GM21360 (cell line): ENCODE results near the gene DYNC1LI1.
"Not testable (repeated sequence)": the region's sequence is repeated elsewhere in the genome, so short reads cannot be mapped to it uniquely, and the experiment has no call there.

Source experiments
- ATAC-seq: cut with Tn5 transposase; IDR thresholded peaks from one replicate; pipeline ENCODE4 v1.9.1; 2021; ENCODE audit warnings: mild to moderate bottlenecking, moderate library complexity; ENCODE audit not compliant: unreplicated experiment

The DYNC1LI1 gene

DNA sequence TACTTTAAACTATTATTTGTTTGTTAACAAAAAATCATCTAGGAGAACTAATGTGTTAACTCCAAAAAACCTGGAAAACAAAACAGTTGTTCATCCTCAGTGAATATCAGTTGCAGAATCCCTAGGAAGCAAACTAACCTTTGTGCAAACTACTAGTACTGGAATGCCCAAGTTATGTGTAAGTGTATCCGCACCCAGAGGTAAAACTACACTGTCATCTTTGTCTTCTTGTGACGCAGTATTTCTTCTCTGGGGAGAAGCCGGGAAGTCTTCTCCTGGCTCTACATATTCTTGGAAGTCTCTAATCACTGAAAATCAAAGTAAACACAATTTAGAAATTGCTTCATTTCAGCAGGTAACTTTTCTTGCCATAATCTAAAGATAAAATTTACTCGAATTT lies 29.8 kb downstream of the DYNC1LI1 start:
- no peak for ATAC-seq

DNA sequence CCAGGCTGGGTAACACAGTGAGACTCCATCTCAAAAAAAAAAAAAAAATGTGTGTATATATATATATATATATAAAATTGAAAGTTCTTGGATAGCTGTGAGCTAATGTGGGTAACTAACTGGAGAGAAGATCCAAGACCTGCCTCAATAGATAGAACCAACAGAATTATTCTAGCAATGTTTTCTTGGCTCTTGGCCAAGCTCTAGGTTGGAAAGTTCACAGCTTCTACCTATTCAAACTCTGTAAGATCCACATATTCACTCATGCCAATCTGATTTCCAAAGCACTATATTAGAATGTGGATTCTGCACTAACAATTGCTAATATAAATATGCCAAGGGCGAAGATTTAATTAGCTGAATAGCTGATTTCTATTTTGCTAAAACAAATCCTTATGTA lies 38.2 kb downstream of the DYNC1LI1 start:
- ATAC-seq = no peak

DNA sequence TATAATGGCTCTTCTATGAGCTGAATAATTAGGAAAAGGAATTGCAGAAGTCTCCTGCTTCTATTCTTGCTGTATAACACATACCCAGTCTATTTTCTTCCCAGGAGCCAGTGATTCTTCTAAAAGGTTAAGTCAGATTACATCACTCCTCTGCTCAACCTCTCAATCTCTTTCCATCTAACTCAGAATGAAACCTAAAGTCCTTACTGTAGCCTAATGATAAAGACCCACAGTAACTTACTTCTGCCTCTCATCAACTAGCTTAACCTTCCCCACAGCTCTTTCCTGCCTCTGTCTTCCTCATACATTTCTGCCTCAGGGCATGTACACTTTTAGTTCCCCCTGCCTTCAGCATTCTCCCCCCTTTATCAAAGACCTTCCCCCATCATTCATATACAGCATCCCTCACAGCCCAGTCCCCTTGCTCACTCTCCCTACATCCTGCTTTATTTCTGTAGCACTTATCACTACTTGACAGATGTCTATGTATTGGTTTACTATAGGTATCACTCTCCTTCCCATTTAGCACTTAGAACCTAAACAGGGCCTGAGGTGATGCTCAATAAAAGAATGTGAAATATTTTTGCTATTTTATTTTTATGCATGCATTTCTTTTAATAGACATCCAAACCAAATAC lies 39.5 kb downstream of the DYNC1LI1 start:
- ATAC-seq = no peak

DNA sequence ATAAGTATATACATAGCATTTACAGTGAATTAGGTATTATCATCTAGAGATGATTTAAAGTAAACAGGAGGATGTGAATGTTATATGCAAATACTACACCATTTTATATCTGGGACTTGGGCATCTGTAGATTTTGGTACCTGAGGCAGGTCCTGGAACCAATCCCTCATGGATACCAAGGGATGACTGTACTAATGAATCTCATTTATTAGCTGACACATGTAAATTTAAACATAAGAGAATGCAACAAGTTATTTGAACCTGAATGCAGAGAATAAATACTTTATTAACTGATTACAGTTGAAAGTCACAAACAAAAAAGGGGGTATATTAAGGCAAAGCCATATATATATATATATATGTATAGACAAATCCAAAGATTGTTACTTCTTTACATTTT lies 44.9 kb downstream of the DYNC1LI1 start:
- ATAC-seq = no peak

DNA sequence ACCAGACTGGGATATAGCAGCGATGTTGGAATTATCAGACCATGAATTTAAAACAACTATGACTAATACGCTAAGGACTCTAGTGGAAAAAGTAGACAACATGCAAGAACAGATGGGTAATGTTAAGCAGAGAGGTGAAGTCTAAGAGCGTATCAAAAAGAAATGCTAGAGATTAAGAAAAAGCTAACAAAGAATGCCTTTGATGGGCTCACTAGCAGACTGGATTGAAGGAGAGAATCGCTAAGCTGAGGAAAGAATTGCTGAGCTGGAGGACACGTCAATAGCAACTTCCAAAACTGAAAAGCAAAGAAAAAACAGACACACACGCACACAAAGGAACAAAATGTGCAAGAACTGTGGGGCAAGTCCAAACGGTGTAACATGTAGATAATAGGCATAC lies 48.0 kb downstream of the DYNC1LI1 start:
- no peak for ATAC-seq

DNA sequence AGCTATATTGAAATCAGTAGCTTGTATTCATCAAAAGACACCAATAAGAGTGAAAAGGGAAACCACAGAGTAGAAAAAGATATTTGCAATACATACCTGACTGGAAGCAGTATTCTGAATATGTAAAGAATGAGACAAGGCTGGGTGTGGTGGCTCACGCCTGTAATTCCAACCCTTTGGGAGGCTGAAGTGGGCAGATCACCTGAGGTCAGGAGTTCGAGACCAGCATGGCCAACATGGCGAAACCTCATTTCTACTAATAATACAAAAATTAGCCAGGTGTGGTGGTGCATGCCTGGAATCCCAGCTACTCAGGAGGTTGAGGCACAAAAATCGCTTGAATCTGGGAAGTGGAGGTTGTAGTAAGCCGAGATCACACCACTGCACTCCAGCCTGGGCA lies 51.7 kb downstream of the DYNC1LI1 start:
- not testable (repeated sequence) for ATAC-seq

DNA sequence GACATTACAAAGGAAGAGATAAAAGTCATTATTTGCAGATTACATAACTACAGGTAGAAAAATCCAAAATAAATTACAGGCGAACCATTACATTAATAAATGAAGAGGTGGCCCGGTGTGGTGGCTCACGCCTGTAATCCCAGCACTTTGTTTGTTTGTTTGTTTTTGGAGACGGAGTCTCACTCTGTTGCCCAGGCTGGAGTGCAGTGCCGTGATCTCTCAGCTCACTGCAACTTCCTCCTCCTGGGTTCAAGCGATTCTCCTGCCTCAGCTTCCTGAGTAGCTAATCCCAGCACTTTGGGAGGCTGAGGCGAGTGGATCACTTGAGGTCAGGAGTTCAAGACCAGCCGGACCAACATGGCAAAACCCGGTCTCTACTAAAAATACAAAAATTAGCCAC lies 53.9 kb downstream of the DYNC1LI1 start:
- peak; percentile 18 for ATAC-seq

DNA sequence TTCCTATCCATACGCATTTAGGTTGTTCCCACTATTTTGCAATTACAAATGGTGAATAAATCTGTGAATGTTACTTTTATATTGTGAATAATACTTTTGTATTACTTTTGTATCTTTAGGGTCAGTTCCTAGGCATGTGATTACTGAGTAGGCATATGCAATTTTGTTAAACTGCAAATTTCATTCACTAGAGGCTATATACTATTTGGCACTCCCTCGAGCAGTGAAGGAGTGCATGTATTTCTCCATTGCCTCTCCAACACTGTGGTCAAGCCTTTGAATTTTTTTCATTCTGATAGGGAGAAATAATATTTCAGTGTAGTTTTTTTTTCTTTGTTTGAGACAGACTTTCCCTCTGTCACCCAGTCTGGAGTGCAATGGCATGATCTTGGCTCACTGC lies 59.7 kb downstream of the DYNC1LI1 start:
- ATAC-seq = no peak

DNA sequence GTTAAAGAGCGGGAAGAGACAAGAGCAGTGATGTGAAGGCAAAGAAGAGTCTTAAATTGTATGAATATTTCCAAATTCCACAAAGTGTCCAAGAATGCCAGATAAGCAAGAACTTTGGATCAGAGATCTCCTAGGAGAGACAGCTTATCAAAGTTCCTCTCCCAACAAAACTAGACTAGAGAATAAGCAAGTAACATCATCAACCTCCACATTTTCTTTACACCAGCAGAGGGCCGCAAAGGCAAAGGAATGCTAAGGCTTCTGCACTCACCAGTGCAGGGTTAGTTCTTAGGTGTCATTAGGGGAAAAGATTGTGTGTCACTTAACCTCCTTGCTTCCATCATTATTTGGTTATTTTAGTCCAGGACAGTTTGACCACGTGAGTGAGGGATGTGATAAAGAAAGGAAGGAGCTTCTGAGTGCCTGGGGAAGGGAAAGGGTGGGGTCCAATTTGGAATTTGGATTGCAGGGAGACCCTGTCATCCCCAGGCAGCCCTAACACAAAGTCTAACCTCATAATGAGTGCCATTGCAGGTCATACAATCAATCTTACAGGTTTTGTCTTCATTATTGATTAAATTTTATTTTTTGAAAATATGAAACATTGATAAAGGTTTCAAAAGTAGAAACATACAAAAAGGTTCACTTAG lies 60.5 kb downstream of the DYNC1LI1 start:
- ATAC-seq = peak; percentile 77

DNA sequence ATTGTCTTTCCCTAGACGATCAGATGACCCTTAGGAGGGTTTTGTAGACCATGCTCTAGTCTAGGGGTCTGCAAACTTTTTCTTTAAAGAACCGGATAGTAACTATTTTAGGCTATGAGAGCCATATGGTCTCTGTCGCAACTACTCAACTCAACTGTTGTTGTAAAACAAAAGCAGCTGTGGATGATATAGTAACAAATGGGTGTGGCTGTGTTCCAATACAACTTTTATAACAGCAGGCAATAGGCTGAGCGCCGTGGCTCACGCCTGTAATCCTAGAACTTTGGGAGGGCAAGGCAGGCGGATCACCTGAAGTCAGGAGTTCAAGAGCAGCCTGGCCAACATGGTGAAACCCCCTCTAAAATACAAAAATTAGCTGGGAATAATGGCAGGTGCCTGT lies 61.9 kb downstream of the DYNC1LI1 start:
- no peak for ATAC-seq

DNA sequence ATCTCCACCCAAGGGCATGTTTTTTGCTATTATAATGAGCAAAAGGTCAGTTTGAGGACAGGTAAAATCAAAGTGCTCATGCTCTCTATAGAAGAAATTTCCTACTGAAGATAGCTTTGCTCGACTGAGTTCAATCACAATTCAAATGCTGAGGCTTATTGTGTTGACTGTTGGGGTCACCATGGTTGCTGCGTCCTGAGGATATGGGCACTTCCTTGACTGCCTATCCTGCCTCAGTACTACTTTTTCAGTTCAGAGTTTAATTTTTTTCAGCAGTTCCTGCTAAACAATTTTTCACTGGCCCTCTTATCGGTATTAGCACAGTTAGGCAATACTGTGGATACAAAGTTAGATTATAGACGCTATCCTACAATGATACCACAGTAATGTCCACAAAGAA lies 64.2 kb downstream of the DYNC1LI1 start:
- ATAC-seq = no peak

DNA sequence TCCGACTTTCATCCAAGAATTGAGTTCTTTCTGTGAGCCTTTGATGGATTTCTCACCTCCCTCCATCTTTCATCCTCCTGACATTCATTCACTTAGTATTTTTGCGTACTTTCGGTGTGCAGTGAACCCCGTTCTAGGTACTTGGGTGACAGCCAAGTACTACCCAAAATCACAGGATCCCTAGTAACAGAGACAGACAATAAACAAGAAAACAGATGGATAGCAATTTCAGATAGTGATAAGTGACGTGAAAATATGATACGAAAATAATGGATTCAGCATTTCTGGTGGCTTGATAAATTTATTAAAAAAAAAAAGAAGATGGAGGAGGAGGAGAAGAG lies 67.7 kb downstream of the DYNC1LI1 start:
- no peak for ATAC-seq

DNA sequence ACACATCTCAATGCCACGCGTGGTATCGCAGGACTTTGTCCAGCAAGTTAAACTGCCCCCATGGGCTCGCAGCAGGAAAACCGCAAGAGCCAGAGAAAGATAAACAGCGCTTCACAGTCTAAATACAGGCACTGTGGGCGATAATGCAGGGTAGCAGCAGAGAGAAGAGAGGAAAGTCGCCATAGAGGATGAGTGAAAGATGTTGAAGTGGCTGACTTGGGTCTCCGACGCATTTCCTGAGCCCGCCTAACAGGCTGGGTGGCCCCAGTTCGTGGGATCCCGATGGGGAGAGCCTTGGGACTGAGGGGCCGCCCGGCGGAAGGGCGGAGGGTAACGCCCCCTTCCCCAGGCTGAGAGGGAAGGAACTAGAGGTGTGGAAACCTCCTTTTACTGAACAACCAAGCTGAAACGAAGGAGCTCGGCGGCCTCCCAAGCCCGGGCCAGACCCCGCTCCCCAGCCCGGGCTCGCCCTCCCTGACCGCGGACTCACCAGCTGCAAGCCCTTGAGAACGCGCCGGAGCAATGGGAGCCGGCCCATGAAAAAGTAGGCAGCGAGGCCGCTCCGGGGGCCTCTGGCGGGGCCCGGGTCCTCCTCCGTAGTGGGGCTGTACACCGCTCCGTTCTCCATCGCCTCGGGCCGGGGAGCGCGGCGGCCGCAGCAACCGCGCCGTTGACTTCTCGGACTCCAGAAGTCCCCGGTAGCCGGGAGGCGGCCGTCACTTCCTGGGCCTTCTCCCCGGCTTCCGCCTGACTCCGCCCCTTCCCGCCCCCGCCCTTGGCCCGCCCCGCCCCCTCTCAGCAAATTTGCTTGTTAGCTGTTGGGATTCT lies 68.3 kb downstream of the DYNC1LI1 start, which contains the start of gene CMTM6:
Gene CMTM6 (minus strand): TSS at position 735 of the 828 bp plus-strand sequence. CDS start 107 bp downstream, at position 628.
- peak; percentile 74 for ATAC-seq

DNA sequence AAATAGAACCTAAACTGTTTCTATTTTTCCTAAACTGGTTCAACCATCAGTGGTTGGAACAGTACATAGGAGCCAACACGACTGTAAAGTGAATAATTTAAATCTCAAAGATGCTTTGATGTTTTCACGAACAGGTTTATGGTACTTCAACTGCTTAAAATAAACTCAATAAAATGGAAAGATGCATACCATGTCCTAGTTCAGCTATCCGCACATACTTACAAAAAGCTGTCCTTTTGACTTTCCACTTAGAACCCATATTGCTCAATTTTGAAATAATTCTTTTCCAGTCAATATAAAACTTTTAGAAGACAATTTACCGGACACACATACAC lies 68.9 kb downstream of the DYNC1LI1 start:
- no peak for ATAC-seq

DNA sequence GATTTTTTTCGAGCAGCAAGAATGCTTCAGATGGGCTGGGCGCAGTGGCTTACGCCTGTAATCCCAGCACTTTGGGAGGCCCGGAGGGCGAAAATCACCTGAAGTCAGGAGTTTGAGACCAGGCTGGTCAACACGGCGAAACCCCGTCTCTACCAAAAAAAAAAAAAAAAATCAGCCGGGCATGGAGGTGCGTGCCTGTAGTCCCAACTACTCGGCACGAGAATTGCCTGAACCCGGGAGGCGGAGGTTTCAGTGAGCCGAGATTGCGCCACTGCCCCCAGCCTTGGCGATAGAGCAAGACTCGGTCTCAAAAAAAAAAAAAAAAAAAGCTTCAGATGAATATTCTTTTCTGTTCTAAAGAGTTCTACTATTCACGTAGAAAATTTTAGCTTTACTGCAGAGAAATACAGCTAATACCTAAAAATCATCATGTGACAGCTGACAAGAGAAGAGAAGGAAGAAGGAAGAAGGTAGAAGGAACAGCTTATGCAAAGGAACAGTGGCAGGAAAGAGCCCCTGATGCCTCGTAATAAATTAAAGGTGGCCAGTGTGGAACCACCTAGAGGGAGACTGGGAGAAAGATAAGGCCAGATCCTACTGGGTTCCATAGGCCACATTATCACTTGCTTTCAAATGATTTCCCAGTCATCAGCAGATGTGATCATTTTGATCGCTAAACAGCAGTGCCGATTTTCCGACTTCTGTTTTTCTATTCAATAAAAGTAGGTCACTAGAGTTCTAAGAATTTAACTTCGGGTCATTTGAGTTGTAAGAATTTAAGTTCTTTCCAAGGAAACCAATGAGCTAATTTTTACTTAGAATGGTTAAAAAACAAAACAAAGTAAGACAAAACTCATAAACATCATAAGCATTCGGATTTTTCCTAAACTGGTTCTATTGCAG lies 69.5 kb downstream of the DYNC1LI1 start:
- no peak for ATAC-seq

DNA sequence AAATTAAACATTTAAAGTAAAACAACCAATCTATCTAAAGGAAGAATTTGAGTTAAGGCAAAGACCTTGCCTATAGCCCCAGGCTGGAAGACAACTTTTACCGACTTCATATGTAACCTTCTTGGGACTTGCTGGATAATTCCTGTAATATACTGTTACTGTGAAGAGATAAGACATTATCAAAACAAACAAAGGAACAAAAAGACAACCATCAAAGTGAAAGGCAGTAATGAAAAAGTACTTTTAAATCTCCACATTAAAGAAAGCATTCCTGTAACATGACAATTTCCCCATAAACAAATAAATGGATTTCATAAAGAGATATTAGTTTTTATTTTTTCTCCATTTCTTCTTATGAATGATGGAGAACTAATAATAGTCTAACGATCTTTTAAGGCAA lies 70.4 kb downstream of the DYNC1LI1 start:
- ATAC-seq = no peak

DNA sequence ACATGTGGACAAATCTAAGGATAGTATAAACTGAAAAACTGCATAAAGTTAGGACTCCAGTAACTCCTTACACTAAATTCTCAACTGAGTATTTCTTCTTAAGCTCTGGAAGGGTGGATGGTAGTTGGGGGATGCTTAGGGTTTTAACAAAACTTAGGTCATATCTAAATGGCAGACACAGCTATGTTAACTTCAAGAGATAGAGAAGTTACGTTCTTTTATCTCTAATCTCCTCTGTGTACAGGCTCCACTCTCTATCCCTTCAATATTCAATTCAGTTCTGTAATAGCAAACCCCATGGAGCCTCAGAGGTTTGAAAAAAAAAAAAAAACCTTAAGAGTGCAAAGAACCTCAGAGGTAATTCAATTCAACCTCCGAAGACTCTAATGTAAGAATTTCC lies 71.1 kb downstream of the DYNC1LI1 start:
- no peak for ATAC-seq

DNA sequence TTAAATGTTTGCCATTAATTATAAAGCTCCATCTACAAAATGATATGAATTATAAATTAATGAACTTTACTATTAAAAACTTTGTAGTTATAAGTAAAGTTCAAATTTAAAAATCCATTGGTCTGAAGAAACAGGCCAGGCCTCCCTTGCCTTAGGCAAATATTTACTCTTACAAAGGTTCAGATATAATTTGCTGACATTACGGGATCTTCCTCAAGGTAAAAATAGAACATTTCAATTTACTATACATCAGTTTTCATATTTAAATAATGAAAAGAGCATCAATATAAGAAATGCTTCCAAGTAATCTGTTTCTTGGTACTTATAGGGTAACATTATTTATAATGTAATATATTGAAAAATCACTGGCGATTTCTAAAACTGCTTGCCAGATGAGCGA lies 71.7 kb downstream of the DYNC1LI1 start:
- no peak for ATAC-seq

DNA sequence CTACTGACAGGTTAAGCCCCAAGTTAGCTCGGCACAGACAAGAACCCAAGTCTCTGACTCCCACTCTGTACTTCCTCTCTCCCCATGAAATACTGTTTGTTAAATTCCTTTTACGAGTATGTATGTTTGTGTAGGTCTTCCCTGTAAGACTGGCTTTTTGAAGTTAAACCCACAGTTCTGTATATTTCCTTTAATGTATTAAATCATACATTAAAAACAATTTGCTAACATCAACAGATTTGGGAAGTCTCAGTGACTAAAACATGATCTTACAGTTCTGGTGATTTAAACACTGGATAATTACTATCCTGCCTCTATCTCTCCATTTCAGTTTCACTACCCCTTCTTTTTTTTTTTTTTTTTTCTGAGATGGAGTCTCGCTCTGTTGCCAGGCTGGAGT lies 72.4 kb downstream of the DYNC1LI1 start:
- ATAC-seq = no peak

DNA sequence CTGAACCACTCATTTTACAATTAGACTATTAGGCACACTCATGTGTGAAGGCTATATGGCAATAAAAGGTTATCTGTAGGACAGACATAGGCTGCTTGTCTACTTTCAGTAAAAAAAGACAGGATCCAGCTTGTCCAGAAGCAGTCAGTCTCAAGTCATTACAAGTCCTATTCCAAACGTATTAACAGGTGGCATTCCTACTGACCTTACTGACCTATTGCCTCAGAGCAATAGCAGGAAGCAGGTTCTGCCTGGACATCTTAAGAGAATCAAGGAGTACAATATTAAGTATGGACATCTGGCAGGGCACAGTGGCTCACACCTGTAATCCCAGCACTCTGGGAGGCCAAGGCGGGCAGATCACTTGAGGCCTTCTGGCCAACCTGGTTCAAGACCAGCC lies 75.0 kb downstream of the DYNC1LI1 start:
- ATAC-seq = no peak

DNA sequence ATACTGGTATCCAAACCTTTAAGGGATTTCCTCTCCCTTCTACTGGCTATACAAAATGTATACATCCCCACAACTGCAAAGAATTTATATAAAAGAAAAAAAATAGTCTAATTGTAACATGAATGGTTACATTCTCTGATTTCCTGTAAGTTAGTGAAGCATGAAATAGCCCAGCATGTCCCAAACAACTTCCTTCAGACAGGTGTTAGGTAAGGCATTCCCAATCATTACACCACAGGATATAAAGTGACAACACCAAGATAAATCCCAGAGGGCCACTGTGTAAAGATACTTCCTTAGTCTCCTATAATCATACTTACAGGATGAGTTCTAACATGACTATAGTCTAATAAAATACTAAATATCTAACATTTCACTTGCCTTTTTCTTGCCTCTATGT lies 75.6 kb downstream of the DYNC1LI1 start:
- ATAC-seq = no peak
